DMS53 treated with DMSO at 0.1 percent for 48 hours (cell line): Measurements from ENCODE around the gene ZNF853.
"Not testable (repeated sequence)": the region's sequence is repeated elsewhere in the genome, so short reads cannot be mapped to it uniquely, and the experiment has no call there.

Source experiments
- DNase-seq: peaks from one replicate; lab custom pipeline; 2025; ENCODE audit not compliant: unreplicated experiment; lab: John Stamatoyannopoulos, UW

ZNF853 gene

GRCh38 chr7:6614953-6615722, at the start of gene ZNF853:
ZNF853 (plus strand) TSS chr7:6615610; CDS start chr7:6616175, 565 bp downstream.
- peak; percentile 8 for DNase-seq

- no peak for DNase-seq
Observed at GRCh38 chr7:6565655-6566054, 49.8 kb upstream of the ZNF853 start.

- DNase-seq, result no peak
Observed at GRCh38 chr7:6567886-6568285, 47.5 kb upstream of the ZNF853 start.

- no peak for DNase-seq
Observed at GRCh38 chr7:6571160-6571779, 44.1 kb upstream of the ZNF853 start.

- no peak for DNase-seq
Observed at GRCh38 chr7:6575281-6576023, 40.0 kb upstream of the ZNF853 start.

GRCh38 chr7:6576024-6576866, 39.2 kb upstream of the ZNF853 start:
- DNase-seq, result no peak

GRCh38 chr7:6576867-6577368, 38.5 kb upstream of the ZNF853 start:
- DNase-seq, result not testable (repeated sequence)

- DNase-seq, result peak; percentile 75
Observed at GRCh38 chr7:6577369-6578113, 37.9 kb upstream of the ZNF853 start, which contains the start of gene ZDHHC4. ZDHHC4 (plus strand) TSS chr7:6577454; CDS start chr7:6580562, 3,108 bp downstream.

- DNase-seq, result no peak
Observed at GRCh38 chr7:6578114-6579084, 37.0 kb upstream of the ZNF853 start.

GRCh38 chr7:6579446-6579845, 36.0 kb upstream of the ZNF853 start:
- no peak for DNase-seq

GRCh38 chr7:6585746-6586432, 29.5 kb upstream of the ZNF853 start:
- not testable (repeated sequence) for DNase-seq

GRCh38 chr7:6588566-6588965, 26.8 kb upstream of the ZNF853 start:
- no peak for DNase-seq

- no peak for DNase-seq
Observed at GRCh38 chr7:6589151-6589828, 26.1 kb upstream of the ZNF853 start.

GRCh38 chr7:6589829-6590644, 25.4 kb upstream of the ZNF853 start, which contains the start of gene INTS15:
INTS15 (plus strand) TSS chr7:6590021; CDS start chr7:6590284, 263 bp downstream.
- peak; percentile 86 for DNase-seq

- DNase-seq, result no peak
Observed at GRCh38 chr7:6590645-6591110, 24.7 kb upstream of the ZNF853 start.

- no peak for DNase-seq
Observed at GRCh38 chr7:6600093-6600492, 15.3 kb upstream of the ZNF853 start.

GRCh38 chr7:6604458-6604857, 11.0 kb upstream of the ZNF853 start:
- DNase-seq, result no peak
